Activated CD8-positive, alpha-beta memory T cell treated with anti-CD3 and anti-CD28 coated beads for 36 hours (primary cell): ENCODE data around the gene GRIK3. TPM values are rescaled to one million over a fixed set of nuclear protein-coding genes. Genes with fewer than 3 reads are reported as not detected.
"Not testable (repeated sequence)": the region's sequence is repeated elsewhere in the genome, so short reads cannot be mapped to it uniquely, and the experiment has no call there.

Experiments used
- CTCF ChIA-PET: fragments of 350-600 bp; sonication (Branson Sonifier 250); formaldehyde crosslinking; loops from one replicate; lab custom pipeline; 2021; ENCODE audit warnings: antibody characterized with exemption; lab: Charles Lee
- POLR2A ChIA-PET: fragments of 350-600 bp; sonication (Branson Sonifier 250); formaldehyde crosslinking; loops from one replicate; lab custom pipeline; 2021; ENCODE audit warnings: antibody characterized with exemption; lab: Charles Lee
- total RNA-seq, 2 experiments: library from RNA; stranded (reverse); gene quantifications; one replicate each; pipeline ENCODE4 v1.2.3, GENCODE V29; 2021

Gene GRIK3
- total RNA-seq, 2 experiments from 2014 or later: not detected

DNA sequence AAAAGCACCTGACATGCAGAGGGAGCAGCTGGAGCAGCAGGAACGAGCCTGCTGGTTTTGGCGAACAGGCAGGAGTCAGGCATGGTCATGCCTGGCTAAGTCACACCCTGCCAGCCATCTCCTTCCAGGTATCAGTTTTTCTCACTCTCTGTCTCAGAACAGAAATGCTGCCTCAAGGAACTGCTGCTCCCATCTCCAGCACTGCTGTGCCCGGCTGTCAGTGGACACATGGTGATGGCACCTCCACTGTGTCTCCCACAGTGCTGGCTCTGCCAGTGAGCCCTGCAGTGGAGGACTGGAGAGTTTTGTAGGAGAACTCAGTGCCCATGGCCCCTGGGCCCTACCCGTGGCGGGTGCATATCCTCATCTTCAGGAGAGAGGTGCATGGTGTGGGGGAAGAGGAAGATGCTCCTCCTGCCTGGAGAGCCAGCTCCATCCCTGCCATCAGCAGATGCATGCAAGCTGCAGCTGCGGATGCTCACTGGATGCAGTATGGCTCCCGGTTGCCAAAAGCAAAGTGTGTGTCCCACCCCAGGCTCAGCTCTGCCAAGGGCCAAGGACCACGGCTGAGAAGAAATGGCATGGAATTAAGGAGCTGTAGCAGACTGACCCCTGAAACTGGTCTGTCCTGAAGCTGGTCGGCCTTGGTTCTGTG lies 114.7 kb downstream of the GRIK3 start:
- POLR2A ChIA-PET: no interaction called here
- CTCF ChIA-PET: no interaction called here

DNA sequence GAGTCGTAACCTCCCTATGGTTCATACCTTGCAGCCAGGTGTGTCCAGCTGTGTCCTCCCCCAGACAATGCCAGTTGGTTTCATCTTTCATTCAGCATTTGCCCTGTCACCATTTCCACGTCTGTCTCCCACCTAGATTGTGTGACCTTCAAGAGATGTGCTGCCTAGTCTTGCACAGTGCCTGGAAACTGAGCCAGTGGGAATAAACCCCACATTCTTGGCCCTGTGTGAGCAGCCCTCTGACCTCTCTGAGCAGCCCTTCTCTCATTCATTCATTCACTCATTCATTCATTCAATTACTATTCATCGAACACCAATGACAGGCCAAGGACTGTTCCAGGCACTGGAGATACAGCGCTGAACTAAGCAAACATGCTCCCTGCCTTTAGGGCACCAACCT lies 115.7 kb downstream of the GRIK3 start:
- ChIA-PET CTCF (no interaction called here), POLR2A (no interaction called here)

DNA sequence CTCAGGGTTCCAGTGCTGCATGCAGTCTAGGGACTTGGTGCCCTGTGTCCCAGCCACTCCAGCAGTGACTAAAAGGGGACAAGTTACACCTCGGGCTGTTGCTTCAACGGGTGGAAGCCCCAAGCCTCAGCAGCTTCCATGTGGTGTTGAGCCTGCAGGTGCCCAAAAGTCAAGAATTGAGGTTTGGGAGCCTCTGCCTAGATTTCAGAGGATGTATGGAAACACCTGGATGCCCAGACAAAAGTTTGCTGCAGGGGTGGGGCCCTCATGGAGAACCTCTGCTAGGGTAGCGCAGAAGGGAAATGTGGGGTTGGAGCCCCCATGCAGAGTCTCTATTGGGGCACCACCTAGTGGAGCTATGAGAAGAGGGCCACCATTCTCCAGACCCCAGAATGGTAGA lies 117.8 kb downstream of the GRIK3 start:
- POLR2A ChIA-PET, CTCF ChIA-PET: not testable (repeated sequence)

DNA sequence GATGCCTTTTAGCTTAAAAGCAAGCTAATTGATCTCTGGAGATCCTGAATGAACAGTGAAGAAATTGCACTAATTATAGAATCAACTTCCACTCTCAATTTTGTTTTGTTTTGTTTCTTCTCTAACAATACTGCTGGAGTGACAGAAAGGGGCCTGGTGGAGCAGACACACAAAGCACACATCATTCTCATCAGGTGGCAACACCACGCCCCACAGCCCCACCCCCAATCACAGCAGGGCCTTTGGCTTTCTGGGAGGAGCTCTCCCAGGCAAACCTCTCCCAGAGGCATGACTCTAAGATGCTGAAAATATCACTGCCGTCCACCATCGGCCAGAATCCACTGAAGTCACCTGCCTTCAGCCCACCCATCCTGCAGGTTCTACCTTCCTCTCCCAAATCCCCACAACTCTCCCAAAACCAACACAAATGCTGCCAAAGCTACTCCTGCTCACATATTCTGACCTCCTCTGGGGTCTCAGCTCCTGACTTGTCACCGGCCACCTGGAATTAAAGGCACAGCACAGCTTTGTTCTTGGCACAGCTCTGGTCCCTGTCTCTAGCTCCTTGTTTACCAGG lies 120.7 kb downstream of the GRIK3 start:
- CTCF ChIA-PET: no interaction called here
- POLR2A ChIA-PET: no interaction called here

DNA sequence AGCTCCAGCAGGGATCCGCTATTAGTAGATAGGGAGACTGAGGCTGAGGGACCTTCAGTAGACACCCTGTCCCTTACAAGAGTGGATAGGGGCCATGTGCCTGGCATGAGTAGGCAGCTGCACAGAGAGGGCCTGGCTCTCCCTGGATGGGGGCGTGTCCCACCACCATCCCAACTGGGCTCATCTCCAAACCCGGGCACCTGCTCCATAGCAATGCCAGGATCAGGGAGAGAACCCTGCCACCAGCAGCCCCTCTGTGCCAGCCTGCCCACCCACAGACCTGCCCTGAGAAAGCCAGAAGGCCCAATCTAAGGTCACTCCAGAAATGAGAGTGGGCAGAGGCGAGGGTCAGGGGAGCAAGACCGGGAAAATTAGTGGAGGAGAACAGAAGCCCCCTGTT lies 121.3 kb downstream of the GRIK3 start:
- POLR2A ChIA-PET: no interaction called here
- CTCF ChIA-PET: no interaction called here

DNA sequence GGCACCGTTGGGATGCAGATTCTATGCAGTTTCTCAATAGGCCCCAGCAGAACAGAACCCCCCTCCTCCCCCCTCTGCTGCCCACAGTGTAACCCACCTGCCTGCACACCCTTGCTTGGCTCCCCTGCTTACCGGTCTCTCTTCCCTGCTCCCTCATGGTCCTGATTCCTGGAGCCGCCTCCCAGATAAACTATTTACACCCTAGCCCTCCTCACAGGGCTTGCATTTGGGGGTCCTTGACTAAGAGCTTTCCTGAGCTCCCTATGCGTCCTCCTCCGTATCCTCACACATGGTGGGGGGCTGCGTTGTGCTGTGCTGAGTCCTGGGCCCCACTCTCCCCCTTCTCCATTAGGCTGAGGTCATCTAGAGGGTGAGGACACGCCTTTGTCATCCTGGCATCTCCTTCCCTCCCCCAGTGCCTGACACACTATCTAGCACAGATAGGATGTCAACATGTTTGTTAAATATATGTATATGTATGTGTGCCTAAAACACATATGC lies 121.9 kb downstream of the GRIK3 start:
- POLR2A ChIA-PET: no interaction called here
- CTCF ChIA-PET: no interaction called here

DNA sequence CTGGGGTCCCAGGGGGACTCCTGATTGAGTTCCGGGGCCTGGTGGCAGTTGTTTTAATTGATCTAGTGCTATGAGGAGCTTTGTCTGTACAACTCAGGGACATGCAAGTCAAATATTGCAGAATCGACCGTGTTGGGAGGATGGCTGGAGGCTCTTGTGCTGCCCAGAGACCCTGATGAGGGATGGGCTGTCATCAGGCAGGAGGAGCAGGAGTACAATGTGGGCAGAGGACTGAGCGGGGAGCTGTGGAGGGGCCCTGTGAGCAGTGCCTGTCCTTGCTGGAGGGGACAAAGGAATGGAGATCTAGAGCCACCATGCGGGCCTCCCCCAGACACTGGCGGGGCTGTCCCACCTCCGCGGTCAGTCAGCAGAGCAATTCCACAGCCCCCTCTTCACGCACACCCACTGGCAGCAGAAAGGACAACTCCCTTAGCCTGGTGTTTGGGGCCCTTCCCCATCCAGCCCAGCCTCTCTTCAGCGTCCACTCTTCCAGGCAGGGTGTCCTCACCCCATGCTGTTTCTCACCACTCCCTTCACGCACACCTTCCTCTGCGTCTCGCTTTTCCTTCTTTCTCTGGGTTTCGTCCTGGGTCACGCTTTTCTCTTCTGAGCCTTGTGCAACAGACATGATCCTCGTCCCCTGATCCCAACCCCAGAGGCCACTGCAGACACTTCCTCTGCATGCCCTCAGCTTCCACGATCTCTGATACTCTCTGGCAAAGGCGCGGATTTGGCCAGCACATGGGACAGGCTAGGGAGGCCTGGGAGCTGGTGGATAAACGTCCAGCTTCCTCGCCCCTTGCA lies 122.6 kb downstream of the GRIK3 start:
- ChIA-PET CTCF (no interaction called here), POLR2A (no interaction called here)

DNA sequence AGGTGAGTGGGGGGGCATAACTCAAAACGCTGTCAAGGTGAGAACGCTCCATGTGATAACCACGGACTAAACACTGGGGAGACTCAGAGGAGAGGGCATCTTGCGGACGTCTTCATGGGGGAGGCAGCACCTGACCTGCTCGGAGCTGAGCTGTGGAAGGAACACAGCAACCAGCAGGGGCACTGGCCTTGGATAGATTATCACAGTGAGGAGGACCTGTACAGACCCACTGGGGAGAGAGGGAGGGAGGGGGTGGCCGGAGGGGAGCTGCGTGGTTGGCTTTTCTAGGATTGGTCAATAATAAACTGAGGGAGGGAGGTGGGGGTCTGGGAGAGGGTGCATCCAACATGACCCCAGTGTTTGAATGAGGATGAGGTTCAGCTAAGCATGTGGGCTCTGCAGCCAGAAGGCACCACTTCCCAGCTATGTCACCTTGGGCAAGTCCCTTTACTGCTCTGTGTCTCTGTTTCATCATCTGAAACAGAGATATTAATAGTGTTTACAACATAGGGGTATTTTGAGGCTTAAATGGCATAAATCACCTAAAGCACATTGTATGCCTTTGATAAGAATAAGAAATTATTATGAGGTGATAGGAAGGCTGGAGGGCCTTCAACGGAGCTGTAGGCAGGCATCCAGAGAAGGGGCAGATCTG lies 123.3 kb downstream of the GRIK3 start:
- ChIA-PET CTCF (interaction anchor here (1.8 kb wide), 1 partner anchor 47 kb away, joined by 4 read pairs; no protein-coding TSS in a partner anchor), POLR2A (no interaction called here)

DNA sequence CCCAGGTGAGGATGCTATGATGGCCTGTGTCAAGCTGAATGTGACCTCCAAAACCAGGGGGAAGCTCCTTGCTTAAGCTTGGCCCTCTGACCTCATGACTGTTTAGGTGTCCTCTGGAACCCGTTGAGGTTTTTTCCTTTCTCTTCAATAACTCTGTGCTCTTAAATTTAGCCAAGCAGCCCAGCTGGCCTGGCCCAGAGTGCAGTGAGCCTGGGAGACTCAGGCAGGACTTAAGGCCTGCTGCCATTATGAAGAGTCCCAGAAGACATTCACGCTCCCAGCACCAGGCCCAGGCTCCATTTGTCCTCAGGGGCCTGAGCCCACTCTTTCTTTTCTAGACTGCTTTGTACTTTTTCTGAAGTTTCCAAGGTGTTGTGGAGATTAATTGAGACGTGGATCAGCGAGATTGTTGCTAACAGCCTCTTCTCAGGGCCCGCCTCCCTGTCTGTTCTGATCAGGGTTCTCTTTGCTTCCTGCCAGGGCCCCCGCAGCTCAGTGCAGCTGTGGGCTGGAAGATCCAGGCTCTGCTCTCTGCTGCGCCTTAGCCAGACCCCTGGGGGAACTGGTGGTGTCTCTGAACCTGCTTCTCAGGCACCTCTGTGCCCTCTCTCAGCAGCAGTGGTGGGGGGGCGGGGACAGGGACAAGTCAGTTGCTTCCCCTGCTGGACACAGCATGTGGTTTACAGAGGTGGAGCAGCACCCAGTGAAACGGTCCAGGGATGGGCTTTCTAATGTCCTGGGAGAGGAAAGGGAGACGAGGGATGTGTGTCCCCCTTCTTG lies 124.2 kb downstream of the GRIK3 start:
- CTCF ChIA-PET: interaction anchor here (1.8 kb wide), 1 partner anchor 46 kb away, joined by 4 read pairs; no protein-coding TSS in a partner anchor
- POLR2A ChIA-PET: no interaction called here

DNA sequence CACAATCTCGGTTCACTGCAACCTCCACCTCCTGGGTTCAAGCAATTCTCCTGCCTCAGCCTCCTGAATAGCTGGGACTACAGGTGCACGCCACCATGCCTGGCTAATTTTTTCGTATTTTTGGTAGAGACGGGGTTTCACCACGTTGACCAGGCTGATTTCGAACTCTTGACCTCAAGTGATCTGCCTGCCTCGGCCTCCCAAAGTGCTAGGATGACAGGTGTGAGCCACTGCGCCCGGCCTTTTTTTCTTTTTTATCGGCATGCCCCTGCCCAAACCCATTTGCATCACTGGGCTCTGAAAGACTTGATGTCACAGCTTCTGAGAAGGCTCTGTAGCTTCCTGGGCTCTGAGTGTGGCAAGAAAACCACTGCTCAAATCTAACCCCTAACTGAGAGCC lies 125.0 kb downstream of the GRIK3 start:
- CTCF ChIA-PET: interaction anchor here (1.8 kb wide), 1 partner anchor 45 kb away, joined by 4 read pairs; no protein-coding TSS in a partner anchor
- POLR2A ChIA-PET: not testable (repeated sequence)

DNA sequence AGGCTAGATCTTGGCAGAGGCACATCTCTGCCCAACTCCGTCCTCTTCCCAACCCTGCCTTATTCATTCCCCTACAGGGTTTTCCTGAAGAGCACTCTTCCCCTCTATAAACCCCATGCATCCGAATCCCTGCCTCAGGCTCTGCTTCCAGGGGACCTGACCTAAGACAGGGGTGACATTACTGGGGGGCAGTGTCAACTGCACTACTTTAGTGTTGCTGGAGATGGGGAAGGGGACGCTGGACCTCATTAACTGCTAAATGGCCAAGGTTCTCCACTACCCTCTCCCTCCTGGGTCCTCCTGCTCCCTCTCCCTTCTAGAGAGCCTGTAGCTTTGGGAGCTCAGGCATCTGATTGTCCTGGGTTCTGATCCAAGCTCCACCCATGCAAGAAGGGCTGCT lies 126.2 kb downstream of the GRIK3 start:
- ChIA-PET POLR2A (no interaction called here), CTCF (no interaction called here)

DNA sequence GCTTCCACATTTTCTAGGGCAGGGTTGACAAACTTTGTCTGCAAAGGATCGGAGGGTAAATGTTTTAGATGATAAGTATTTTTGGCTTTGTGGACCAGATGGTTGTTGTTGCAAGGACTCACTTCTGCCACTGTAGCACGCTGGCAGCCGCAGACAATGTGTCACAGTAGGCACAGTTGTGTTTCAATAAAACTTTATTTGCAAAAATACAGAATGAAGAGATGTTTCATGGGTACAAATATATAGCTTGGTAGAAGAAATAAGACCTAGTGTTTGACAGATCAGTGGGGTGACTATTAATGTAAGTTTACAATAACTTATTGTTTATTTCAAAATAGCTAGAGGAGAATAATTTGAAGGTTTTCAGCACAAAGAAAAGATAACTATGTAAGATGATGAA lies 127.8 kb downstream of the GRIK3 start:
- ChIA-PET POLR2A (no interaction called here), CTCF (no interaction called here)

DNA sequence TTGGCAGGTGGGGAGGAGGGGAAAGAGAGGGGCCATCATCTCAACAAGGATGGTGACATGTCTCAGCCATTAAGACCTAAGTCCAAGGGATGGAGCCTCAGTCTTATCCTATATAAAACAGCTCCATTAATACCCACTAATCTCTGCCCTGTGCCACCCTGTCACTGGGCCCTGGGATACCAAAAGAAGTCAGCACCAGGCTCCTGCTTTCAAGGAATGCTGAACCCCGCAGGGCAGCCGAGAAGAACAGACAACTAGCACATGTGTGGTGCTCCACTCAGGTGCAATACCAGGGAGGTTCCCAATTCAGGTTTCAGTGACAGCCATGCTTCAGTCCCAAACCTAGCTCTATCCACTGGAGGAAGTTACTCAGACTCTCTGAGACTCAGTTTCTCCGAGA lies 128.4 kb downstream of the GRIK3 start:
- ChIA-PET CTCF (no interaction called here), POLR2A (no interaction called here)

DNA sequence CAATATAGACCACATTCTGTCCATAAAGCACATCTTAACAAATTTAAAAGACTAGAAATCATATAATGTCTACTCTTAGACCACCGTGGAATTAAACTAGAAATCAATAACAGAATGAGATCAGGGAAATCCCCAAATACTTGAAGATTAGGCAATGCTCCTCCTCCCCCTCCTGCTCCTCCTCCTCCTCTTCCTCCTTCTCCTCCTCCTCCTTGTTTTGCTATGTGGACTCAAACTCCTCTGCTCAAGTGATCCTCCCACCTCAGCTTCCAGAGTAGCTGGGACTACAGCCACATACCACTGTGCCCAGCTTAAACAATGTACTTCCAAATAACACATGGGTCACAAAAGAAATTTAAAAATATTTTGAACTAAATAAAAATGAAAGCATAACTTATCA lies 134.2 kb downstream of the GRIK3 start:
- ChIA-PET POLR2A (no interaction called here), CTCF (no interaction called here)

DNA sequence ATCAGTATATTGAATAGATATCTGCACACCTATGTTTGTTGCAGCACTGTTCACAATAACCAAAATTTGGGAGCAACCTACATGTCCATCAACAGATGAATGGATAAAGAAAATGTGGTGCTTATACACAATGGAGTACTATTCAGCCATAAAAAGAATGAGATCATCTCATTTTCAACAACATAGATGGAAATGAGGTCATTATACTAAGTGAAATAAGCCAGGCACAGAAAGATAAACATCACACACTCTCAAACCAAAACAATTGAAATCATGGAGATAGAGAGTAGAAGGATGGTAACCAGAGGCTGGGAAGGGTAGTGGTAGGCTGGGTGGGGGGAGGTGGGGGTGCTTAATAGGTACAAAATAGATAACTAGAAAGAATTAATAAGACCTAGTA lies 136.5 kb downstream of the GRIK3 start:
- POLR2A ChIA-PET, CTCF ChIA-PET: not testable (repeated sequence)

DNA sequence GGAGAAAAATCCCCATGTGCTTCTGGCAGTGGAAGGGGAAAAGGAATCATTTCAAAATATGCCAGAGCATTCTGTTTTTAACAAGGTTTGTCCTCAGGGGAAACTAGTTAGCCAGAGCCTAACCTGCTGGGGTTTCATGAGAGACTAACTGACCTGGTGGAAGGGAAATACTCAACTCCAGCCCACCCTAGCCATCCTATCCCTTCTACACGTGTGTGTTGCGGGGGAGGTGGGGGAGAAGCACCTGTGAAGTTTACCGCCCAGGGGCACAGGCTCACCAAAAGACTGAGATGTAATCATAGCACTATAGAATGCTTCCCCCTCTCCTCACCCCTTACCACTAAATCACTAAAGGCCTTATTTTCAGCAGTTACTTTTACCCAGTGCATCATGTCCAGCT lies 139.5 kb downstream of the GRIK3 start:
- ChIA-PET CTCF (no interaction called here), POLR2A (no interaction called here)

DNA sequence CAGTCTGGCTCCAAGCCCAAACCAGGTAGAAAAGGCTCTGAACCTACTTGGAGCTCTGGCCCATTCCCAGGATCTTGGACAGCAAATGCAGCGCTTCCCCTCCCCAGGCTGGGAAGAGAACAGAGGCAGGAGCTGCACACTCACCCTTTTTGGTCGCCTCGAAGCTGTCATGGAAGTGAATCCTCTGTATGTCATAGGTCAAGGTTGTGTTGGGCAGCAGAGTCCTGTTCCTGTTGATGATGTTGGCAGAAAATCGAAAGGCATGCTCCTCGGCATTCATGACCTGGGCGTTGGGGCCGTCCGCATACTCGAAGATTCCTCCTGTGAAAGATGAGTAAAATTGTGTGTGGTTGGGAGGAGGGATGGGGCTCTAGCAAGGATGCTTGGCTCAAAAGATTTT lies 143.5 kb downstream of the GRIK3 start:
- POLR2A ChIA-PET: no interaction called here
- CTCF ChIA-PET: no interaction called here

DNA sequence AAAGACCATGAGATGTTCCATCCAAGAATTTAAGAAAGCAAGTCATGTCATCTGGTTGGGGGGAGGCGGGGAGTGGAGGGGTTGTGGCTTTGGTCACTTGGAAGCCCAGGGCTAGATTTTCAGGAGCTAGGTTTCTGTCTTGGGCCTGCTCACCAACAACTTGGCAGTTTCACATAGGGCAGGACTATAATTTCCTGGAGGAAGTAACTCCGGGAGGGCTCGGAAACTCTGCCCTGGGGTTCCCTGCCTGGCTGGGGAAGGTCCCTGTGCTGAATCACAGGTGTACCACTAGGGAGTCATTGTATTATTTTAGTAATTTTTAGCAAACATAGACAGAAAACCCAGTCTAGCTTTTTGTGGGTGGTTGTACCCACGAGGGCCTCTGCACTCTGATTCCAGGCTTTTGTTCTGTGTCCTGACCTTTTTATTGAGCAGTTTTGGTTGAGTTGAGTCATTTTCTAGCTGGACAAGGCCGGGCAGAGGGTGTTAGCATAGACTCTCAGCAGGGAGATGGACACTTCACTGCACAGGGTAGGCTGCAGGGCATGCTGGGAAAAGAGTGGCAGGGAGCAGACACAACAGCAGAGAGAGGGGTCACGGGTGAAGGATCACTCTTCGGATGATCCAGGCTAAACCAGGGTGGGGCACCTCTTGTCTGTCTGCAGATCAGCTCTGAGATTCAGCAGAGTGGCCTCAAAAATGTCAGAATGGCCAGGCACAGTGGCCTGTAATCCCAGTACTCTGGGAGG lies 144.7 kb downstream of the GRIK3 start:
- ChIA-PET POLR2A (no interaction called here), CTCF (no interaction called here)
